GM12875 (cell line): ENCODE results near the gene PPP1R14D.

Experiments used
- H3K4me3 ChIP-seq: one replicate; pipeline ENCODE4 v1.5.1; 2011; ENCODE audit warnings: low read depth, low read length, control low read depth
- TF ChIP-seq, protein P1 (sequence below): IDR thresholded peaks from 2 replicates; pipeline ENCODE4 v1.5.1; 2011; ENCODE audit warnings: low read depth, mild to moderate bottlenecking, control low read depth, inconsistent platforms, low read length, moderate library complexity, borderline replicate concordance; ENCODE audit not compliant: insufficient read depth

Gene PPP1R14D

DNA sequence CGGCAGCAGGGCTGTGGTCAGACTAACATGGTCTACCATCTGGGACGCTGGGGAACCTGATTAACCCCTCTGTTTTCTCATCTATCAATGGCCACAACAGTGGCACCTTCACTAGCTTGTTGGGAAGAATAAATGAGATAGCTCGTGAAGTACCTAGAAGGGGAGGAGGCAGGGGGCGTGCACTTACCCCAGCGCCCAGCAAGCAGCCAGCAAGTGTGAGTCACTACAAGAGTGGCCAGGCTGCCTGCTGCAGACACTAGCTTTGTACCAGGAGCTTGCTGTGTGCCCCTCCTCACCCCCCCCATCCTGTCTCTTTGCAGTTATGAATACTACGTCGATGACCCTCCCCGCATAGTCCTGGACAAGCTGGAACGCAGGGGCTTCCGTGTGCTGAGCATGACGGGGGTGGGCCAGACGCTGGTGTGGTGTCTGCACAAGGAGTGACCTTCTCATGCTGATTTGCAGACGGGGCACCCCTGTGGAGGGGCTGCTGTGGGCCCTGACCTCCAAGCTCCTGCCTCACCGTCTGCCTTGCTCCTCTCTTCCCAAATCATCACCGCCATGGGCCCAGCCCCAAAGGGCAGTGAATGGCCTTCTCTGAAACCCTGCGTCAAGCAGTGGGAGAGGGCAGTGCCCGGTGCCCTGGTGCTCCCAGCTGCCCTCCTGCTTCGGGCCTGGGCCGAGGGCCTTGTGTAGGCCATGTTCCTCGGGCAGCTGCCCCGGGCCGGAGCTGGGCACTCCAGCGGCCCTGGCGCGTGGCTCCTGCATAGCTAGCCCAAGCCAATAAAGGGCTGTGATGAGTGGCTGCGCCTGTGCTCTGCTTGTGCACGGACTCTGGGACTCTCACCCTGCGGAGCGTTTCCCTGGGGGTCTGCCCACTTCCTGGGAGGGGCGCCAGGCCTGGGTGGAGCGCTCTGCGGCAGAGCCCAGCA, 61.3 kb downstream of the PPP1R14D start:
- TF ChIP-seq, protein P1, sequence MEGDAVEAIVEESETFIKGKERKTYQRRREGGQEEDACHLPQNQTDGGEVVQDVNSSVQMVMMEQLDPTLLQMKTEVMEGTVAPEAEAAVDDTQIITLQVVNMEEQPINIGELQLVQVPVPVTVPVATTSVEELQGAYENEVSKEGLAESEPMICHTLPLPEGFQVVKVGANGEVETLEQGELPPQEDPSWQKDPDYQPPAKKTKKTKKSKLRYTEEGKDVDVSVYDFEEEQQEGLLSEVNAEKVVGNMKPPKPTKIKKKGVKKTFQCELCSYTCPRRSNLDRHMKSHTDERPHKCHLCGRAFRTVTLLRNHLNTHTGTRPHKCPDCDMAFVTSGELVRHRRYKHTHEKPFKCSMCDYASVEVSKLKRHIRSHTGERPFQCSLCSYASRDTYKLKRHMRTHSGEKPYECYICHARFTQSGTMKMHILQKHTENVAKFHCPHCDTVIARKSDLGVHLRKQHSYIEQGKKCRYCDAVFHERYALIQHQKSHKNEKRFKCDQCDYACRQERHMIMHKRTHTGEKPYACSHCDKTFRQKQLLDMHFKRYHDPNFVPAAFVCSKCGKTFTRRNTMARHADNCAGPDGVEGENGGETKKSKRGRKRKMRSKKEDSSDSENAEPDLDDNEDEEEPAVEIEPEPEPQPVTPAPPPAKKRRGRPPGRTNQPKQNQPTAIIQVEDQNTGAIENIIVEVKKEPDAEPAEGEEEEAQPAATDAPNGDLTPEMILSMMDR: no peak
- H3K4me3 ChIP-seq: no peak overlapping the region

DNA sequence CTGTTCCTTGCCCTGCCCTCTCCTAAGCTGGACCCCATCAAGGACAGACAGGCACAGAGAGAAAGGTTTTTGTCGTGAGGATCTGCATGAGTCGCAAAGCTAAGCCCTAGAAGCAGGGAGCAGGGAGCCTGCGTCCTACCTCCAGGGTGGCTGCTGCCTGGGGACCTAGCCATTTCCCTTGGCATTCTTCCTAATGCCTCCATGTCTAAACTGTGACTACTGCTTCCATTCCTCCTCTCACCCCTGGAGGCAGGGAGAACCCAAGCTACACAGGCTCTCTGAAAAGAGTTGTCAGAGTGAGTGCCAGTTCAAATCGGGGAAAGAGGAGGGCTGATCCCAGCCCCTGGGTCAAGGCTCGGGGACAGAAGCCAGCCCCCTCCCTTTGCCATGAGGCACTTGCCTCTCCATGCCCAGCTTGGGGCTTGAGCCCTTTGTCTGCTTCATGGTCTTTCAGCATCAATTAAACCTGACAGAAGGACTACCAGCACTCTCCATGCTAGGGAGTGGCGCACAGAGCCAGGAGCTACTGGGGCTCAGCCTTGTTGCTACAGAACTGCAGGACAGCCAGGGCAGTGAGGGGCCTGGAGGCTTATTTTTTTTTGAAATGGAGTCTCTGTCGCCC, 62.2 kb downstream of the PPP1R14D start:
- no peak overlapping the region for H3K4me3 ChIP-seq
- TF ChIP-seq, protein P1: no peak
